Right forelimb (tissue), 1 donor: ENCODE measurements around the gene ADAMTS20.
"Not testable (repeated sequence)": the region's sequence is repeated elsewhere in the genome, so short reads cannot be mapped to it uniquely, and the experiment has no call there.

ENCODE experiments used
- DNase-seq: peaks from one replicate; pipeline ENCODE4 v3.0.0-alpha.2; 2018

ADAMTS20 gene

DNA sequence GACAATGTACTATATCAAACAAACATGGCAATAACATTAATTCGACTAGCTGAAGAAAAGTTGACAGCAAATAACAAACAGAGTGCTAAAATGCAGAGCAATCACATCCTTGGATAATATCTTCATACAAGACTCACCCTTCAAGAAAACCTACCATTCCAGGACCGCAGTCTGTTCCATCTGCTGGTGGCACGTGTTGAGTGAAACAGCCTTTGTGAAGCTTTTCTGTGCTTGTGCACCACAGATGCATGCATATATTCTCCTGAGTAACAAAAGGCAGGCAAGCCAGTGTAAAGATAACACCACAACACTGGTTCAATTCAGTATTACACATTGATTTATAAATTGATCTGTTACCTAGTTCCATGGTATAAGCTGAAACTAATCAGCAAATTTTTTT, 89.3 kb downstream of the ADAMTS20 start:
- no peak for DNase-seq

DNA sequence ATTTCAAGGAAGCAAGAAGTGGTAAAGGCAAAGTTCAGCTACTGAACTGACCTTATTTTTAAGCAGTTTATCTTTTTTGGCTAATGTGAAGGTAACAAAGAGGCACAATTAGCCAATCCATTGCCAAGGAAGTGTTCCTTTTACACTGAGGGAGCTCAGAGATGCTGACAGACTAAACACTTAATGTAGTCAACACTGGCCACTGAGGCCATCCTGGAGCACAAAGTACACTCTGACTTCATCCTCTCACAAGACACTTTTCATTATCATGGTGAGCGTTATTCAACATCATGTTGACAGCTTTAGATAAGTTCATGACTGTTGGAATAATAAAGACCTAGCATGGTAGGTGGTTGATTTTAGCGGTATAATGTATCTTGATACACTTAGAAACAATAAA, 89.9 kb downstream of the ADAMTS20 start:
- DNase-seq = no peak

DNA sequence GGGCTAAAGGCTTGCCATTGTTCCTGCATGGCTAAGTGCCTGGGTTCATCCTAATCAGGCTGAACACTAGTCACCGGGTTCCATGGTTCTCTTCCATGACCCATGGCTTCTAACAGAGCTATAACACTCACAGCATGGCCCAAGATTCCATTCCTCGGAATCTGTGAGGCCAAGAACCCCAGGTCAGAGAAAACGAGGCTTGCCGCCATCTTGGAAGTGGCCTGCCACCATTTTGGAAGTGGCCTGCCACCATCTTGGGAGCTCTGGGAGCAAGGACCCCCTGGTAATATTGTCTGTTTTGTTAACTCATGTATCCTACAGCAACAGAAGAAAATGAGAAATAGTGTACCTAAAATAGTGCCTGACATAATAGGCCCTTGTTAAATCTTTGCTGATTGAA, 92.7 kb downstream of the ADAMTS20 start:
- DNase-seq = no peak

DNA sequence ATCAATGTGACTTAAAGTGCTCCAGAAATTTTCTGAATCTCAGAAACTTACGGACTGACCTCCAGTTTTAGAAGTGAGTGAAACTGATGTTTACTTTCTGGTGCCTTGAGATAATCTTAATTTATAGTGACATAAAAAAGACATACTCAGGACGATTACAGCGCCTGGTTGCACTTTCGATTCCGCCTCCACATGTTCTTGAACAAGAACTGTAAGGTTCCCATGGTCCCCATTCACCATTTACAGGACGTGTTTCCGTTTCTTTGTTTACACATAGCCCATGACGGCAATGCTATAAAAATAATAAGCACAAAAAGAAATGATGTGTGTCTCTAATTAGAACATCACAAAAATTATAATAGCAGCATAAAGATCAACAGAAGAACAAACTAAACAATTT, 98.2 kb downstream of the ADAMTS20 start:
- DNase-seq = no peak

DNA sequence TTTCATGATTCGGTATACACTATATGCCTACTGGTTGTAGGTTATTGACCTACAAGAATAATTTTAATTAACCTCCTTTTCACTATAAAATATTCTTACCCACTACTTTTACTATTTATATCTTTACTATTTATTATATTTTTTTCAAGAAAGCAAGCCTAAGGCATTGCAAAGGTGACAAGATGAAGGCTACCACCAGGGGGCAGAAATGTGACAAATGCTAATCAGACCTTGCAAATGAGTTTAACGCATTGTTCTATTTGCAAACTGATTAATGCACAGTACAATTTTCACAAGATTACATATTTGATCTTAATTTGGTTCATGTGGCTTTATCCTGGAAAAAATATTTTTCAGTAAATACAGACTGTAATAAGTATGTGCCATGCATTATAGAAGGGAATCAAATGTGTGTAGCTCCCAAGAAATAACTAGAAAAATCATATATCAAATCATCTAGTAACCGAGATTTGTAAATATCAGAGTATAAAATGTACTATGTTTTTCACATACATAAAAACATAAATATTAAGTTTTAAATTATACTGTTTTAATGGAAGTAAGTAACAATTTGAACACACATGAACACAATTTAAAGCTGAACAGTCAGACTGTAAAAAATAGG, 107.0 kb downstream of the ADAMTS20 start:
- no peak for DNase-seq

DNA sequence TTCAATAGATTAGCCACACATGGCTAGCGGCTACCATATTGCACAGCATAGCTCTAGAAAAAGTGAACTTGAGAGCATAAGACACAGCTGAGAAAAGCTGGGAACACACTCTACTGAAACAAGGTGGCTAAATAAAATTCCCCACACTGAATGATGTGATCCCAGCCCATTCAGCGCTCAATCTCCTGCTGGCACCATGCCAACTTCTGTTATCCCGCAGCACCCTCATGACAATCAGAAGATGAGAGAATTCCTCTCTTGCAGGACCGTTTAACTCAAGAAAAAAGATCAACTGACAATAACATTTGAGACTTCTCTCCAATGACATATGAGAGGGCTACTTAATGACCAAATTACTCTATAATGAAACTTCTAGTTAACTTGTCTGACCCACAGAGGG, 115.4 kb downstream of the ADAMTS20 start:
- DNase-seq = no peak

DNA sequence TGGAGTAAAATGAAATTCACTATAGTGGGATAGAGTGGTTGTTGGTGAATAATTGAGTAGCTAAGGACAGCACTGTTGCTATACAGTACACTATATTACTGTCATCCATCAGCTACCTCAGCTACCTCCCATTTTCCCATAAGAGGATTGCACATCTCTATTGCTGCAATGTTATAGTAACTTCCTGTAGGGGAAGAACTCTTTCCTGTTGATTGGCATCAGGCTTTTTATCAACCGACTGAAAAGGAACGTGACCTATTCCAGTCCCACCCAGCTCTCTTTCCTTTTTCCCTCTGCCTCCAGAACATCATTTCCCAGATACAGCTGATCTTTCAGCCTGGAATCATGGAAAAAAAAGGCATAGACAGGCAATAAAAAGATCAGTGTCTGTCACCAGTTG, 117.4 kb downstream of the ADAMTS20 start:
- DNase-seq = no peak

DNA sequence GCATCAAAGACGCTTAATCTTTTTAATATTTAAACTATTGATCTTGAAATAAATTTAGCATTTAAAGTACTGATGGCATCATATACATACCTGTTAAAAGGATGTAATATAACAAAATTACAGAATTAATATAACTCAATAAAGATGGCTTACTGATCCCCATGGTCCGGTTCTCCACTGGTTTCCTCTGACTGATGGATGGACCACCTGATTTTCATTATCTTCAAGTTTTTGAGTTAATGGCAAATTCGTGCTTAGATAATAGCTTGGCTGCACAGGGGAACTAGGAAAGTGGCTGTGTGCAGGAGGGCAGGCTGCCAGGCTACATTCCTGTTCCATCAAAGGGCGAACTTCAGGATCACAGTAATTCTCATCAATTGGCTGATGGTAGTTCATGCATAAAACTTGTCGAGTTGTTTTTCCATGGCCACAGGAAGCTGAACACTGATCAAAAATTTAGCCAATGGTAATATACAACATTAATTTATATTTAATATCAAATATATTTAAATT, 123.9 kb downstream of the ADAMTS20 start:
- no peak for DNase-seq

DNA sequence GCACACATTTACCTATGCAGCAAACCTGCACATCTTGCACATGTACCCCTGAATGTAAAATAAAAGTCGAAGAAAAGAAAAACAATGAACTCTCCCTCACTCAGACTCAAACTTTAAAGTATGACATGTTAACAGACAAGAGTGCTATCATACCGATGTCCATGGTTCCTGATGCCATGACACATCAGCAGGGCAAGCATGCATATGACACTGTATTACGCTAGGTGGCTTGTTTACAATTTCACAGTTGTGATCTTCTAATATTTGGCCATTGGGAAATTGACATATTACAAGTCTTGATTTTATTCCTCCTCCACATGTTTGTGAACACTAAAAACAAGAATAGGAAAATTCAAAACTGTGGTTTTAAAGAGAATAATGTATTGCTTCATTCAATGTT, 126.6 kb downstream of the ADAMTS20 start:
- no peak for DNase-seq

DNA sequence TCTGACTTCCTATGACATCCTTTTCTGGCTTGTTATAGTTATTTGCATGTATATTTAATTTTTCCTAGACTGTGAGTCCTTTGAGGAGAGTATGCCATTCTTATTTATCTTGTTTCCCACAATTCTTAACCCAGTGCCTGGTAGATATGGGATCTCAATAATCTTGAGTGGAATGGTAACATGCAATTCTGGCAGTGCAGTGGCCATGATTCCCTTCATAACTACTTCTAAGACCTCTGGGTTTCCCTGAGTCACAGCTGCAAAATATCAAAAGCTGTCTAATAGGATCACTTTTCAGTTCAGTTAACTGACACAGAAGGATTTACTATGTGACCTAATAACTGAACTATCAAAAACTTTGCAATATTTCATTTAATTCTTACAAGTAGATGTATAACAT, 135.0 kb downstream of the ADAMTS20 start:
- no peak for DNase-seq

DNA sequence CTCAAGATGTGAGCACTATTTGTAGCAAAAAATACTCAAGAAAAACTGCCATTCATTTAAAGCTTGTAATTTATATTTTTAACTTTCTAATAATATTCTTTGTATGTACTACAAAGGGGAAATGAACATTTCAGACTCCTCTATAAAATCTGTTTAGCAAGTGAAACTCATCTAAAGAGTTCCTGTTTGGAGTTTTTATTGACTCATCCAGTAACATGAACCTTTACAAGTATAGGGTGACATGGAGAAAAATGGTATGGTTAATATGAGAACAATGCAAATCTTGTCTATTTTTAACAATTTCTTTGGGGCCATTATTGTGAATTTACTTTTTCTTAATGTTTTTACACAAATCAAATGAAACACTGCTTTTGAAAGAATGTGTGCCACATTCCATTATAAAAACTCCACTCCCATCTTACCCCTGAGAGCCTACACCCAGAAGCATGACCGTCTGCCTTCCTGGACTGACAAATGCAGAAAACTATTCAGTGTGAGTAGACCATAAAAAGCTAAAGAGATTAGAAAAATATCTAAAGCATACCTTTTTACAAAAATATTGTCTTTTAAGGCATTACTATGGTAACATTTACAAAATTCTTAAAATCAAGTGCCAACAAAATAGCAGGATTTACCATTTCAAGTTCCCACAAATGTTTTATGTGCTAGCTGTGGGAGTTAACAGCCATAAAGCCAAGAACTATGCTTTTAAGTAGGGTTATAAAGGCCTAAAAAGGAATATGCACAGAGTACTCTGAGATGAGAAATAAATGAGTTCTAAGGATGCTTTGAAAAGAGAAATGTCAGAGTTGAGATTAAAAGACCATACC, 144.0 kb downstream of the ADAMTS20 start:
- DNase-seq = no peak

DNA sequence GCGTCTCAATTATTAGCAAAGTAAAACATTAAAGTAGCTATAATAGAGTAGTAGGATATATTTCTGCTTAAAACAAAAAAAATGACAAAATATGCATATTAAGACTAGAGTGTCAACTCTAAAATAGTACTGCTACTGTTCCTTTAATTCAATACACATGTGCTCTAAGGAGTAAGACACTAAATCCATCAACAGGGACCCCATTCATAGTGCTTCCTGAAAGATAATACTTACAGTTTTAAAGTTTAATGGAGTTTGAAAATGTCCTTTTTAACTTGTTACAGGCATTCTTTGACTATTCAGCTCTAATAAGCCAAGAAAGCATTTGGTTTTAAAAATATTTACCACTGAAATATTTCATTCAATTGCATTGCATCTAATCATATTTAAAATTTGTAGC, 145.2 kb downstream of the ADAMTS20 start:
- no peak for DNase-seq

DNA sequence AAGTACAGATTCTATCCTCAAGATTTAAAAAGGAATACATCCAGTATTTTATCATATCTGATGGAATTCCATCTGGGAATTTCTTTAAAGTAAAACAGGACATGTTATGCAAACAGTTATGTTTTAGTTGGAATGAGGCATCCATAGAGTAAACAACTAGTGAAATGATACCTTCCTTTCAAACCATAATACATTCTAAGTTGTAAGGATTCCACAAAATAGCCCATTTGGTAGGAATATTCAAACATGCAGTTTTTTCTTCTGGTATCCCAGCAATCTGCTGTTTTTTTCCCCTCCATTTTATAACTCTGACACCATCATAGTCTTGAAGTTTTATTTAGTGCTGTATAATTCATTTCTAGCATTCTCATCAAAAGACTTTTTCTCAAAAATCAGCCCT, 149.6 kb downstream of the ADAMTS20 start:
- DNase-seq = no peak

DNA sequence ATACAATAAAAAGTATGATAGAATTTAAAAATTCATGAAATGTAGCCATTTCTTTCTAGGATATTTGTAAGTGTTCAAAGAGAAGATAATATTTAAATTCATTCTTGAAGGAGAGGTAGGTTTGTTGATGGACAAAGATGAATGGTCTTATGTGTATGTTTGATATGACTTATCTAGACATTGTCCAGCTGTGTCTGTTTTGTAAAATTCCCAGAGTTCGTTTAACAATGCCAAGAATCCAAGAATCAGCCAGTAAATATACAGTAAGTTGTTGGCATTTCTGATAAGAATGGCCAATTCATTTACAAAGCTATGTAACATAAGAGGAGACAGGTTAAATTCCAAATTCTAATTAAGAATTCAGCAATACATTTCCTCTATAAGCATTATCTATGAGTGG, 150.9 kb downstream of the ADAMTS20 start:
- DNase-seq = no peak

DNA sequence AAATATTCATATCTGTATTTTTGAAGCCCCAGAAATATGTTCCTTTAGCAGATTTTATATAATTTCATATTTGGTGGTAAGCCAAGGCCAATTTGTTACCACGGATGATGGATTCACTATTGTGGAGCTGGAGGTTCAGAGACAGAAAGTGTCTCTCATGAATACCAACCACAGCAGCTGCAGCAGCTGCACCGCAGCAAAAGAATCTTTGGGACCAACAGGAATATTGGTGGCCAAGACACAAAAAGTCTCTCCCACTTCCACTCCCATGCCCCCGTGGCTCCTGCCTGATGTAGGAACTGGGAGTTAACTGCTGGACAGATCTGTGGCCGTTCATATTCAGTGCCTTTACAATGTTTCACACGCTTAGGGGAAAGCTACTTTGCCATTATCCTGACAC, 155.3 kb downstream of the ADAMTS20 start:
- DNase-seq = no peak

DNA sequence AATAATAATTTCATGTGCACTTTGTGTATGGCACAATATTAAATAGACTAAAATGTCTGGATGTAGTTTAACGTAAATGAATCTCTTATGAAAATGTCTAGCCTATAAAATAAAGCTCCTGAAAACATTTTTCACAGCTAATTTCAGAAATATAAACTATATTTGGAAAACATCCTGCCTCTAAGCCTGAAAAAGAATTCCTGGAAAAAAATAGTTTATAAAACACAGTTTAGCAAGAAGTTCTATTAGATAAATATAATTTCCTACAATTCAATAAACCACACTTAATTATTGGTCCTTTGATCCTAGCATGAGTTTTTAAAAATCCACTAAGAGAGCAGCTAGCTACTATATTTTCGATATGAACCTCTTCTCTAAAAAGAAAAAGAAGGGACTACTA, 159.9 kb downstream of the ADAMTS20 start:
- DNase-seq = no peak

DNA sequence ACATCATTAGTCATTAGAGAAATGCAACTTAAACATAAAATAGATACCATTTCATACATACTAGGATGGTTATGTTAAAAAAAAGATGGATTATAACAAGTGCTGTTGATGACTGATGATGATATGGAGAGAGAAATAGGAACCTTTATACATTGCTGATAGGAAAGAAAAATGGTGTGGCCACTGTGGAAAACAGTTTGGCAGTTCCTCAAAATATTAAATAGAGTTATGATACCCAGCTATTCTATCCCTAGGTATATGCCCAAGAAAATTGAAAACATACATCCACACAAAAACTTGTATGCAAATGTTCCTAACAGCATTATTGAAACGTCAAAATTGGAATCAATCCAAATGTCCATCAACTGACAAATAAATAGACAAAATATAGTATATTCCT, 170.1 kb downstream of the ADAMTS20 start:
- DNase-seq = no peak

DNA sequence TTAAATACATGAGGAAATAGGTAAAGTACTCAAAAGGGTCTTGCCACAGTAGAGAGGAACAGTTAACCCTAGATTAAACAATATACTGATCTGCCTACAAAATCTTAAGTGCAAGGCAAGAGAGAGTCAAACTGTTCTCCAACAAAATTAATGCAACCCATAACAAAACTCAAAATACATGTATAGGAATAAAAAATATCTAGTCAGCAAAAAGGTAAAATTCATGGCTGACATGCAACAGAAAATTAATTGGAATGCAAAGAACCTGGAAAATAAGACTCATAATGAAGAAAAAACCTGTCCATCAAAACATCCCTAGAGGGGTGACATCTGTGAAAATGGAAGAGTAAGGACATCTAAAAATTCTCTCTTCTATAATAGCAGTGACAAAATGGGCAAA, 173.6 kb downstream of the ADAMTS20 start:
- DNase-seq = no peak

DNA sequence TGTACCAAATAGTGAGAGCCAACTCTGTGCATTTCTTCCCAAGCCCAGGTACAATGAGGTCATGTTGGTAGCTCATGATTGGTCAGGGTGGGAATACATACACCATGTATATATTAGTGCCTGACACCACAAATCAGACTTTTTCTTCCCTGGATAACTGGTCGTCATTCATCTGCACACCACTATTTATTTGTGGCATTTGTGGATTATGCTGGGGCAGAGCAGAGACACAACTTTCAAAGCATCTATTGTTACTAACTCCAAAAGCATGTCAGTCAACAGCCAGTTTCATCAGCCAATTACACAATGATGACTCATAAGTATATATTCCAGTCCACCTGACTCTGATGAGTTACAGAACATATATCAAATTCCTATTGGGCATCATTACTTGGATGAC, 181.7 kb downstream of the ADAMTS20 start:
- DNase-seq = no peak

DNA sequence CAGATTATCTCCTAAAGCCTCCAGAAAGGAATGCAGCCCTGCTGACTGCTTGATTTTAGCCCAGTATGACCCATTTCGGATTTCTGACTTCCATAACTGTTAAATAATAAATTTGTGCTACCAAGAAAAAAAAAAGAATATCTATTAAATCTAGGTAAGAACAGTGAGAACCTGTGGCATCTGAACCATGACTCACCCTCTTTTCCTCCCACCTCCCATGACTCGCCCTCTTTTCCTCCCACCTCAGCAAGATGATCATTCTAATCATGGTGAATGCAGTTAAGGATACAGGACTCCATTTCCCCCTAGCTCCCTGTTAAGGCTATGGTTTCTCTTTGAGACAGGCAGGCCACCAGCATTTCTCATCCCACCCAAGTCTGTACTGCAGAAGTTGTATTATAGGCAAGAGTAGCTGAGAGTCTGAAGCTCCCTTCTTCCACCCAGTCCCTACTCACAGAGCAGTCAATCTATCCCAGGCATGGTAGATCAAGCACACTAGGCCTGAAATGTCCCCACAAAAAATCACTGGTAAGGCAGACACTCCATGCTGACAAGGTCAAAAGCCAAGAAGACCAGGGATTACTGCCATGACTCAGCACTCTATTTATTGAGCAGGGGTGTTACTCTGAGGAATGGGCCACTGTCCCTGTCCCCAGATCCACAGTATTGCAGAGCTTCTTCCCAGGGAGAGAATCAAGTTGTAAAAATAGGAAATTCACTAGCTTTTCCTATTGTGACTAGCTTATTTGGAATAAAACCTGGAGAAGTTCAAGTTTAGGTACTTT, 188.9 kb downstream of the ADAMTS20 start:
- DNase-seq = no peak

DNA sequence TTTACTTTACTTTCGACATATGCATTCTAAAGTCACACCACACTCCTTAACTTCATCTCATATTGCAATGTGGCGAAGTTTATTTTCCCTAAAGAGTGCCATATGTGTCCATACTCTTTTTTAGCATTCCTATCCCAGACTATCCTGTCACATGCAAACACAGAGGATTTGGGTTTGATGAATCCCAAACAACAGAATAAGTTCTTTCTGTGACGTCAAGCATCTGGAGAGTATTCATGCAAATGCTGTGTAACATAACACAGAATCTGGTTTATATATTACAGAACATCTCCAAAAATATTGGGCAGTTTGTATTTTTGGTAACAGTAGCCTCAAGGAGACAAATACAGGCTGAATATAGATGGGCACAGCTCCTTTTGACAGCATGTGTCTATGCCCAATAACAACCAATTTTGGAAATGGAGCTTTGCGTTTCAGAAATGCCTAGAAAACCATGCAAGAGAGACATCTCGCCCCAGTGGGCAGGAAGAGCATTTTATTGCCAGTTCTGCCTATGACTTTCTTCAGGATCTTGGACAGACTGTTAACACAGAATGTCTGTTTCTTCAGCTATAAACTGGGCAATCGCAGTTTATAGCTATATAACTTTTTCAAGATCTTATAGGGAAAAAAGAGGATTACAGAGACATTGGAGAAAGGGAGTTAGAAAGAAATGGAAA, 190.8 kb downstream of the ADAMTS20 start:
- DNase-seq = no peak

DNA sequence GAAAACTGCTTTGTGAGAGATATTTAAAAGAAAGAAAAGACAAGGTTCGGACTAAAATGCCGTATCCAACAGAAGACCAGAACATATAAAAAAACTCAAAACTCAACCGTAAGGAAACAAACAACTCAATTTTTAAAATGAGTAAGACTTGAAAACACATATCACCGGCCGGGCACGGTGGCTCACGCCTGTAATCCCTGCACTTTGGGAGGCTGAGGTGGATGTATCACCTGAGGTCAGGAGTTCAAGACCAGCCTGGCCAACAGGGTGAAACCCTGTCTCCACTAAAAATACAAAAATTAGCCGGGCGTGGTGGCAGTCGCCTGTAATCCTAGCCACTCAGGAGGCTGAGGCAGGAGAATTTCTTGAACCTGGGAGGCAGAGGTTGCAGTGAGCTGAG, 192.0 kb downstream of the ADAMTS20 start:
- not testable (repeated sequence) for DNase-seq

DNA sequence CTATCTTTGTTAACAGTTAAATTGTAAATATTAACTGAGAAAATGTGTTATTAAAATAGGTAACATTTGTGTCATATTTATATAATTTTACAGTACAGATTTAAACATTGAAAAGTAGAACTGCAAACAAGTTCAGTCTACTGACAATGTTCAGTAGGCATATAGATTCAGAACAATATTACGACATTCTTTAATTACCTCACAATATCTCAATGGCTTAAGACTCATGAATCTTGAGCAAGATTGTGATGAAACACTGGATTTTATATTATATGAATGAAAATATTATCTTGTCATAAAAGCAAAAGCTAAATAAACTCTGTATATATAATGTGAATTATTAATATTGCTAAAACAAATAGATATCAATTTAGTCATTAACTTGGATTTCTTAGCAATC, 194.9 kb downstream of the ADAMTS20 start:
- no peak for DNase-seq
